Tibial nerve (tissue), 4 donors: ENCODE data around the gene SH3RF3.

Experiments
- CTCF ChIP-seq, 5 experiments: fragments of 200-600 bp in 3 of 5; fragments of 450-650 bp in 2 of 5; sonication (generic) in 3 of 5; IDR thresholded peaks; one replicate each; pipeline ENCODE4 v1.5.1; 2016 to 2019; ENCODE audit warnings: antibody characterized with exemption in 5 of 5, mild to moderate bottlenecking in 3 of 5, moderate library complexity in 2 of 5
- EP300 ChIP-seq, 2 donors: sonication (generic); formaldehyde crosslinking; IDR thresholded peaks; one replicate each; pipeline ENCODE4 v1.6.1; 2017; ENCODE audit warnings: antibody characterized with exemption in 2 of 2, mild to moderate bottlenecking in 1 of 2
- POLR2A ChIP-seq, 2 donors: fragments of 450-650 bp; IDR thresholded peaks; one replicate each; pipeline ENCODE4 v1.6.1; 2017; ENCODE audit warnings: antibody characterized with exemption in 2 of 2, mild to moderate bottlenecking in 2 of 2, moderate library complexity in 2 of 2

DNA sequence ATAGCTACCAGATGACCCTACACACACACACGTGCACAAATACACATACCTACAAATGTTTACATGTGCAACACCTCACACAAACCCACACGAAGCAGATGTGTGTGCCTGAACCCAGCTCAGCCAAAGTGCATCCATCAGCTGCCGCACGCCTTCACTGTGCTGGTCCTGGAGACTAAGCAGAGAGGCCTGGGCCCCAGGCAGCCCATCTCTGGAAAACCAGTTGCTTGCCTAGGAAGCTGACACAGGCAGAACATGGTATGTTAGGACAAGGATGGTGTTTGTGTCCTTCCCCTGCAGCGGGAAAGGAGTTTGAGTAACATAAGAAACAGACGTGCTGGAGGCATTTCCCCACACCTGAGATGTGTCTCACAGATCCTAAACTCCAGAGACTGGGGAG is 398.1 kb downstream of the SH3RF3 start:
- TF ChIP-seq CTCF (IDR thresholded peaks at IDR 0.05) (no peak), POLR2A (IDR thresholded peaks at IDR 0.05) (no peak), EP300 (IDR thresholded peaks at IDR 0.05) (no peak)
